GM12878 (cell line): ENCODE measurements around the gene CSTPP1. TPM values are rescaled to one million over a fixed set of nuclear protein-coding genes. Genes with fewer than 3 reads are reported as not detected.

Source experiments
- BCL3 ChIP-seq: IDR thresholded peaks from 2 replicates; pipeline ENCODE4 v1.6.1; 2011; ENCODE audit warnings: borderline replicate concordance, low read depth, mild to moderate bottlenecking, moderate library complexity, low read length; ENCODE audit not compliant: insufficient read depth, poor library complexity, severe bottlenecking
- BRCA1 ChIP-seq: IDR thresholded peaks from 2 replicates; pipeline ENCODE4 v1.6.1; 2011; ENCODE audit warnings: low read depth, low read length, improper control_type of control experiment
- CEBPZ ChIP-seq: fragments of 150-350 bp; IDR thresholded peaks from 2 replicates; pipeline ENCODE4 v1.6.1; 2016; ENCODE audit warnings: low read depth, low read length
- CHD4 ChIP-seq: fragments of 200-600 bp; sonication (generic); IDR thresholded peaks from 2 replicates; pipeline ENCODE4 v1.6.1; 2016; ENCODE audit warnings: mild to moderate bottlenecking
- CREB1 ChIP-seq: IDR thresholded peaks from 2 replicates; pipeline ENCODE4 v1.6.1; 2012; ENCODE audit warnings: low read depth, mild to moderate bottlenecking, inconsistent platforms
- CREM ChIP-seq: IDR thresholded peaks from 2 replicates; pipeline ENCODE4 v1.6.1; 2014; ENCODE audit warnings: antibody characterized with exemption, low read depth
- EGR1 ChIP-seq, 2 experiments: IDR thresholded peaks; 1 replicate in 1 of 2; 2 replicates in 1 of 2; pipeline ENCODE4 v1.6.1; 2011 to 2012; ENCODE audit warnings: low read depth in 2 of 2, low read length in 2 of 2, borderline replicate concordance in 1 of 2, mild to moderate bottlenecking in 1 of 2, moderate library complexity in 1 of 2
- HCFC1 ChIP-seq: fragments of 150-350 bp; IDR thresholded peaks from 2 replicates; pipeline ENCODE4 v1.6.1; 2014; ENCODE audit warnings: low read length
- IKZF2 ChIP-seq, 2 experiments: fragments of 450-650 bp; IDR thresholded peaks; 2 replicates each; pipeline ENCODE4 v1.6.1; 2017; ENCODE audit warnings: mild to moderate bottlenecking in 2 of 2, moderate library complexity in 2 of 2
- MTA3 ChIP-seq: IDR thresholded peaks from 2 replicates; pipeline ENCODE4 v1.6.1; 2012; ENCODE audit warnings: low read length, inconsistent platforms, borderline replicate concordance
- NFYA ChIP-seq: IDR thresholded peaks from 2 replicates; pipeline ENCODE4 v1.6.1; 2011; ENCODE audit warnings: low read depth, mild to moderate bottlenecking, low read length, improper control_type of control experiment, borderline replicate concordance
- PAX8 ChIP-seq: fragments of 450-650 bp; IDR thresholded peaks from 2 replicates; pipeline ENCODE4 v1.6.1; 2017; ENCODE audit warnings: mild to moderate bottlenecking, moderate library complexity
- PBX3 ChIP-seq: IDR thresholded peaks from 2 replicates; pipeline ENCODE4 v1.6.1; 2011; ENCODE audit warnings: mild to moderate bottlenecking, low read depth, low read length, moderate library complexity; ENCODE audit not compliant: insufficient replicate concordance
- POLR2AphosphoS2 ChIP-seq: IDR thresholded peaks from 2 replicates; pipeline ENCODE4 v1.6.1; 2011; ENCODE audit warnings: low read depth, mild to moderate bottlenecking, low read length, improper control_type of control experiment, moderate library complexity
- PRDM15 ChIP-seq: fragments of 450-650 bp; formaldehyde crosslinking; IDR thresholded peaks from 2 replicates; pipeline ENCODE4 v1.4.0; 2020; ENCODE audit warnings: mild to moderate bottlenecking, moderate library complexity
- SPI1 ChIP-seq: IDR thresholded peaks from 2 replicates; pipeline ENCODE4 v1.6.1; 2011; ENCODE audit warnings: low read depth, mild to moderate bottlenecking, low read length, moderate library complexity, borderline replicate concordance; ENCODE audit not compliant: insufficient read depth
- SUPT20H ChIP-seq: IDR thresholded peaks from 2 replicates; pipeline ENCODE4 v1.6.1; 2011; ENCODE audit warnings: low read depth, mild to moderate bottlenecking, low read length, moderate library complexity, borderline replicate concordance; ENCODE audit not compliant: control insufficient read depth
- TAF1 ChIP-seq: IDR thresholded peaks from 2 replicates; pipeline ENCODE4 v1.6.1; 2011; ENCODE audit warnings: mild to moderate bottlenecking, low read depth, low read length, borderline replicate concordance
- TARDBP ChIP-seq: IDR thresholded peaks from 2 replicates; pipeline ENCODE4 v1.6.1; 2016; ENCODE audit warnings: borderline replicate concordance
- polyA plus RNA-seq, 11 experiments: library from polyadenylated mRNA; depleted of rRNA in 4 of 11; unstranded in 6 of 11; stranded (reverse) in 5 of 11; fragments of >200 nt; fragmentation: Nextera tagmentation in 4 of 11; fragmentation: Illumina TruSeq in 1 of 11; extraction: Ambion mirVana in 4 of 11; extraction: Trizol in 1 of 11; gene quantifications; 1 replicate in 1 of 11; 2 replicates in 10 of 11; pipeline versions ENCODE4 v1.2.1 to v1.2.3, GENCODE V29; 2011 to 2016; ENCODE audit warnings: inconsistent platforms in 2 of 11, missing spikeins in 2 of 11, low read depth in 1 of 11
- total RNA-seq, 4 experiments: library from RNA; depleted of rRNA in 3 of 4; stranded (reverse); fragments of >200 nt in 3 of 4; fragmentation: Illumina TruSeq in 1 of 4; extraction: Trizol in 1 of 4; gene quantifications; 2 replicates each; pipeline versions ENCODE4 v1.2.1 to v1.2.3, GENCODE V29; 2013 to 2021

CSTPP1 gene
- total and polyA plus RNA-seq, 10 of the 15 experiments (the other 5 are each of a cell fraction or from before 2014, with no cell fraction given): 7.1 to 23.4 (median 17.5) TPM

- 0 out of 2 replicates have a peak, but pooled peaks have one; percentile 3 for TF ChIP-seq SPI1
- TF ChIP-seq CREM: peak; percentile 46; the same call in 1 of the 2 replicates
- TF ChIP-seq SUPT20H: no peak
- TF ChIP-seq PAX8: no peak
- peak in 1 of 2 experiments; percentile 88; a peak in 2 of 3 replicates for TF ChIP-seq EGR1 (IDR thresholded peaks at IDR 0.05; ENCODE audit: borderline replicate concordance in 1 of 2, low read depth in 2 of 2, low read length in 2 of 2)
- no peak for TF ChIP-seq BCL3
- peak; percentile 87 for TF ChIP-seq TAF1
- TF ChIP-seq CEBPZ: no peak
- no peak for TF ChIP-seq IKZF2 (IDR thresholded peaks at IDR 0.05)
- no peak for TF ChIP-seq CHD4
- TF ChIP-seq POLR2AphosphoS2: no peak
- TF ChIP-seq PBX3: peak; percentile 86
- no peak for TF ChIP-seq BRCA1
- TF ChIP-seq CREB1: peak; percentile 75; the same call in 1 of the 2 replicates
- TF ChIP-seq MTA3: no peak
- TF ChIP-seq NFYA: no peak
- TF ChIP-seq TARDBP: no peak
- TF ChIP-seq PRDM15 (CRISPR knock-in tag): no peak
- peak; percentile 57 for TF ChIP-seq HCFC1
These were observed 240.0 kb downstream of the CSTPP1 start, which contains the start of gene ARFGAP2 (continued) for GRCh38 chr11:47176328-47177228.
